Neural cell (in vitro differentiated cells): ENCODE data around the gene APEX1. TPM values are rescaled to one million over a fixed set of nuclear protein-coding genes. Genes with fewer than 3 reads are reported as not detected.

Source experiments
- H2AFZ ChIP-seq: fragments of 200-600, 300-800 bp; sonication (generic), shearing (Covaris generic); 2 replicates; pipeline ENCODE4 v1.6.0; 2014; ENCODE audit warnings: low read depth, mild to moderate bottlenecking, antibody characterized with exemption, low read length, moderate library complexity
- H3F3A ChIP-seq: fragments of 200-600 bp; shearing (Covaris generic); 2 replicates; pipeline ENCODE4 v1.6.1; 2016; ENCODE audit warnings: mild to moderate bottlenecking, moderate library complexity, mixed read lengths, antibody characterized with exemption, low read length; ENCODE audit not compliant: insufficient read depth, poor library complexity, severe bottlenecking
- H3K27ac ChIP-seq: fragments of 200-600, 300-800 bp; sonication (generic), shearing (Covaris generic); 2 replicates; pipeline ENCODE4 v1.5.1; 2014; ENCODE audit warnings: mild to moderate bottlenecking, low read length, moderate library complexity
- H3K27me3 ChIP-seq: fragments of 300-800, 200-600 bp; sonication (generic), shearing (Covaris generic); 2 replicates; pipeline ENCODE4 v1.6.0; 2014; ENCODE audit warnings: mild to moderate bottlenecking, low read depth, low read length, moderate library complexity; ENCODE audit not compliant: insufficient read depth
- H3K36me3 ChIP-seq: fragments of 300-800, 200-600 bp; sonication (generic), shearing (Covaris generic); 2 replicates; pipeline ENCODE4 v1.5.1; 2014; ENCODE audit warnings: mild to moderate bottlenecking, antibody characterized with exemption, low read length, moderate library complexity; ENCODE audit not compliant: insufficient read depth
- H3K4me2 ChIP-seq: fragments of 300-800, 200-600 bp; sonication (generic), shearing (Covaris generic); 2 replicates; pipeline ENCODE4 v1.6.0; 2014; ENCODE audit warnings: mild to moderate bottlenecking, low read length
- H3K4me3 ChIP-seq: fragments of 300-800, 200-600 bp; sonication (generic), shearing (Covaris generic); 2 replicates; pipeline ENCODE4 v1.5.1; 2014; ENCODE audit warnings: mild to moderate bottlenecking, low read length, moderate library complexity
- H3K79me2 ChIP-seq: fragments of 200-600 bp; shearing (Covaris generic); replicated peaks from 2 replicates; pipeline ENCODE4 v1.6.0; 2014; ENCODE audit warnings: mild to moderate bottlenecking, low read length, moderate library complexity; ENCODE audit not compliant: insufficient read depth
- H3K9ac ChIP-seq: fragments of 300-800, 200-600 bp; sonication (generic), shearing (Covaris generic); 2 replicates; pipeline ENCODE4 v1.6.1; 2016; ENCODE audit warnings: mild to moderate bottlenecking, low read length, mixed read lengths
- H3K9me2 ChIP-seq: fragments of 200-600 bp; shearing (Covaris generic); 2 replicates; pipeline ENCODE4 v1.6.1; 2016; ENCODE audit warnings: mild to moderate bottlenecking, low read length, mixed read lengths; ENCODE audit not compliant: insufficient read depth
- H3K9me3 ChIP-seq: fragments of 200-600, 300-800 bp; sonication (generic), shearing (Covaris generic); 2 replicates; pipeline ENCODE4 v1.6.1; 2016; ENCODE audit warnings: mild to moderate bottlenecking, mixed run types, low read length, moderate library complexity, mixed read lengths
- H4K20me1 ChIP-seq: fragments of 200-600 bp; shearing (Covaris generic); 2 replicates; pipeline ENCODE4 v1.6.1; 2016; ENCODE audit warnings: mild to moderate bottlenecking, mixed run types; ENCODE audit not compliant: insufficient read depth
- EP300 ChIP-seq: fragments of 450-650 bp; conservative IDR thresholded peaks from 2 replicates; pipeline ENCODE4 v1.6.1; 2014; ENCODE audit warnings: antibody characterized with exemption, mild to moderate bottlenecking, moderate library complexity; ENCODE audit not compliant: poor library complexity, severe bottlenecking
- EZH2 ChIP-seq: fragments of 200-600, 300-800 bp; shearing (Covaris generic), sonication (generic); IDR thresholded peaks from 2 replicates; pipeline ENCODE4 v1.6.1; 2014; ENCODE audit warnings: antibody characterized with exemption, low read length, borderline replicate concordance, mild to moderate bottlenecking; ENCODE audit not compliant: insufficient read depth, poor library complexity, severe bottlenecking
- MXI1 ChIP-seq: fragments of 450-650 bp; conservative IDR thresholded peaks from 2 replicates; pipeline ENCODE4 v1.6.1; 2014; ENCODE audit warnings: antibody characterized with exemption, mild to moderate bottlenecking; ENCODE audit not compliant: poor library complexity, severe bottlenecking
- POLR2AphosphoS5 ChIP-seq: IDR thresholded peaks from 2 replicates; pipeline ENCODE4 v1.6.1; 2012
- RAD21 ChIP-seq: fragments of 450-650 bp; conservative IDR thresholded peaks from 2 replicates; pipeline ENCODE4 v1.6.1; 2014; ENCODE audit warnings: antibody characterized with exemption, mild to moderate bottlenecking, moderate library complexity
- SMC3 ChIP-seq: fragments of 450-650 bp; conservative IDR thresholded peaks from 2 replicates; pipeline ENCODE4 v1.6.1; 2014; ENCODE audit warnings: antibody characterized with exemption, mild to moderate bottlenecking, moderate library complexity; ENCODE audit not compliant: poor library complexity
- TAF1 ChIP-seq: IDR thresholded peaks from 2 replicates; pipeline ENCODE4 v1.6.1; 2012; ENCODE audit warnings: low read depth
- polyA plus RNA-seq: library from polyadenylated mRNA; depleted of rRNA; stranded (reverse); fragments of >200 nt; gene quantifications from 2 replicates; pipeline ENCODE4 v1.2.3, GENCODE V29; 2014
- TF ChIP-seq, protein P1 (sequence below): fragments of 450-650 bp; IDR thresholded peaks from 2 replicates; pipeline ENCODE4 v1.5.1; 2014; ENCODE audit warnings: antibody characterized with exemption, mild to moderate bottlenecking, moderate library complexity; ENCODE audit not compliant: poor library complexity, severe bottlenecking
- TF ChIP-seq, protein P2 (sequence below): IDR thresholded peaks from 2 replicates; pipeline ENCODE4 v1.6.1; 2012; ENCODE audit warnings: borderline replicate concordance

Gene APEX1
- polyA plus RNA-seq, 1 donor from 2014 or later: 44.5 TPM

DNA sequence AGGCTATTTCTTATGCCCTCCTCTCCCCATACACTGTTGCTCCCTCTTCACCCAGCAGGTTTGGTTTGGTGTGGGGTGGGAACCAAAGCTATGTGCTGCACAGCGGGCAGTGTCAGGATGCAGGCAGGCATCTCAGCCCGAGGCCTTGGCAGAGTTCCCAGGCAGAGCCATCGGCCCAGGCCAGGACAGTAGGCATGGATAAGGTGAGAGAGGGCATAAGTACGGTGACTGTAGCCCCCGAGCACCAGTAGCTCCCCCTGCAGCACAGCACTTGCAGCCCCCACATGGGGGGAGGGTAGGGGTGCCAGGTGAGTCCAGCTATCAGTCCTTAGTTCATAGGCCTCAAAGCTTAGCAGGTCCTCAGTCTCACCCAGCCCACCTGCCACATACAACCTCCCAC is 26.2 kb upstream of the APEX1 start:
- Histone ChIP-seq H3K9me2 (no peaks in the 10 kb centered on the region), H3K4me2 (no peak overlapping the region), H2AFZ (no peak overlapping the region), H3K9ac (no peak overlapping the region), H3K27ac (no peak overlapping the region), H3K4me3 (no peak overlapping the region), H3K9me3 (no peaks in the 10 kb centered on the region), H3K27me3 (no peaks in the 10 kb centered on the region), H3K79me2 (no peaks in the 10 kb centered on the region), H3F3A (no peaks in the 10 kb centered on the region), H4K20me1 (no peaks in the 10 kb centered on the region), H3K36me3 (no peaks in the 10 kb centered on the region)
- TF ChIP-seq, protein P1, sequence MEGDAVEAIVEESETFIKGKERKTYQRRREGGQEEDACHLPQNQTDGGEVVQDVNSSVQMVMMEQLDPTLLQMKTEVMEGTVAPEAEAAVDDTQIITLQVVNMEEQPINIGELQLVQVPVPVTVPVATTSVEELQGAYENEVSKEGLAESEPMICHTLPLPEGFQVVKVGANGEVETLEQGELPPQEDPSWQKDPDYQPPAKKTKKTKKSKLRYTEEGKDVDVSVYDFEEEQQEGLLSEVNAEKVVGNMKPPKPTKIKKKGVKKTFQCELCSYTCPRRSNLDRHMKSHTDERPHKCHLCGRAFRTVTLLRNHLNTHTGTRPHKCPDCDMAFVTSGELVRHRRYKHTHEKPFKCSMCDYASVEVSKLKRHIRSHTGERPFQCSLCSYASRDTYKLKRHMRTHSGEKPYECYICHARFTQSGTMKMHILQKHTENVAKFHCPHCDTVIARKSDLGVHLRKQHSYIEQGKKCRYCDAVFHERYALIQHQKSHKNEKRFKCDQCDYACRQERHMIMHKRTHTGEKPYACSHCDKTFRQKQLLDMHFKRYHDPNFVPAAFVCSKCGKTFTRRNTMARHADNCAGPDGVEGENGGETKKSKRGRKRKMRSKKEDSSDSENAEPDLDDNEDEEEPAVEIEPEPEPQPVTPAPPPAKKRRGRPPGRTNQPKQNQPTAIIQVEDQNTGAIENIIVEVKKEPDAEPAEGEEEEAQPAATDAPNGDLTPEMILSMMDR: no peak
- TF ChIP-seq TAF1: no peak
- no peak for TF ChIP-seq MXI1
- TF ChIP-seq, protein P2, sequence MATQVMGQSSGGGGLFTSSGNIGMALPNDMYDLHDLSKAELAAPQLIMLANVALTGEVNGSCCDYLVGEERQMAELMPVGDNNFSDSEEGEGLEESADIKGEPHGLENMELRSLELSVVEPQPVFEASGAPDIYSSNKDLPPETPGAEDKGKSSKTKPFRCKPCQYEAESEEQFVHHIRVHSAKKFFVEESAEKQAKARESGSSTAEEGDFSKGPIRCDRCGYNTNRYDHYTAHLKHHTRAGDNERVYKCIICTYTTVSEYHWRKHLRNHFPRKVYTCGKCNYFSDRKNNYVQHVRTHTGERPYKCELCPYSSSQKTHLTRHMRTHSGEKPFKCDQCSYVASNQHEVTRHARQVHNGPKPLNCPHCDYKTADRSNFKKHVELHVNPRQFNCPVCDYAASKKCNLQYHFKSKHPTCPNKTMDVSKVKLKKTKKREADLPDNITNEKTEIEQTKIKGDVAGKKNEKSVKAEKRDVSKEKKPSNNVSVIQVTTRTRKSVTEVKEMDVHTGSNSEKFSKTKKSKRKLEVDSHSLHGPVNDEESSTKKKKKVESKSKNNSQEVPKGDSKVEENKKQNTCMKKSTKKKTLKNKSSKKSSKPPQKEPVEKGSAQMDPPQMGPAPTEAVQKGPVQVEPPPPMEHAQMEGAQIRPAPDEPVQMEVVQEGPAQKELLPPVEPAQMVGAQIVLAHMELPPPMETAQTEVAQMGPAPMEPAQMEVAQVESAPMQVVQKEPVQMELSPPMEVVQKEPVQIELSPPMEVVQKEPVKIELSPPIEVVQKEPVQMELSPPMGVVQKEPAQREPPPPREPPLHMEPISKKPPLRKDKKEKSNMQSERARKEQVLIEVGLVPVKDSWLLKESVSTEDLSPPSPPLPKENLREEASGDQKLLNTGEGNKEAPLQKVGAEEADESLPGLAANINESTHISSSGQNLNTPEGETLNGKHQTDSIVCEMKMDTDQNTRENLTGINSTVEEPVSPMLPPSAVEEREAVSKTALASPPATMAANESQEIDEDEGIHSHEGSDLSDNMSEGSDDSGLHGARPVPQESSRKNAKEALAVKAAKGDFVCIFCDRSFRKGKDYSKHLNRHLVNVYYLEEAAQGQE: no peak
- no peak for TF ChIP-seq EZH2
- no peak for TF ChIP-seq SMC3
- no peak for TF ChIP-seq POLR2AphosphoS5
- TF ChIP-seq RAD21: no peak
- no peak for TF ChIP-seq EP300

DNA sequence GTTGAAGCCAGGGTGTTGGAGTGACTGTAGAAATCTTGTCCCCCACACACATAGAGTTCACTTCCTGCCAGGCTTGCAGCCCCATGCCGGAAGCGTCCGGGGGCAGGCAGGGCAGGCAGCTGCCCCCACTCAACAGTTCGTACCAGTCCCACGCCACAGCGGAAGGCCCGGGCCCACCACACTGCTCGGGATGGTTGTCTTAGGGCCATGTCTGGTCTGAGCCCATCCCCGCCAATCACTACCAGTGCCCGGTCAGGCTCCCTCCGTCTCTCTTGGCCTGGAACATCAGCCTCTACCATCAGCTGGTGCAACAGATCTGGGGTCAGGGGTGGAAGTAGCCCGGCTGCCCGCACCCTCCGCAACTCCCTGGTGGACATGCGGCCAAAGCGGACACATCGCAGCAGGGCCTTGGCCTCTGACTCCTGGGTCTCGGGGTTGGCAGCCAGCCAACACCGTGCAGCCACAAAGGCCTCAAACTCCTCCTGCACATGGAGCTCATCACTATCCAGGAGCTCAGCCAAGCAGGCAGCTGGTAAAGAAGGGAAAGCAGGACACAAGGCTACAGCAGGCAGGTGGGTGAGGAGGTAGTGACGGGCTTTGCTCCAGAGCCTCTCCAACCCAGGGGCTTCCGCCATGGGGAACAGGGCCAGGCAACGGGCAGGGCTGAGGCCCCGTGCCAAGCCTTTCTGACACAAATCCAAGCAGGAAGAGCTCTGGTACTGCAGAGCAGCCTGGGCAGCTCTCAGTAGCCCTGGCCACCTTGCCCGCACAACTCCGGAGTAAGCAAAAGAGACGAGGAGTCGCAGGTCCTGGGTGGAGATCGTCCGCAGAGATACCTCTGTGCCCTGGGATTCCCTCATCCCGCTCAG is 25.0 kb upstream of the APEX1 start:
- H3F3A ChIP-seq: no peaks in the 10 kb centered on the region
- H3K36me3 ChIP-seq: no peaks in the 10 kb centered on the region
- H3K4me2 ChIP-seq: no peak overlapping the region
- TF ChIP-seq, protein P1: no peak
- no peak for TF ChIP-seq EP300
- TF ChIP-seq MXI1: no peak
- no peak for TF ChIP-seq RAD21
- no peak for TF ChIP-seq TAF1
- no peak for TF ChIP-seq EZH2
- TF ChIP-seq, protein P2: no peak
- TF ChIP-seq SMC3: no peak
- TF ChIP-seq POLR2AphosphoS5: no peak
- no peaks in the 10 kb centered on the region for H3K9me2 ChIP-seq
- H3K9me3 ChIP-seq: no peaks in the 10 kb centered on the region
- no peaks in the 10 kb centered on the region for H4K20me1 ChIP-seq
- H3K27ac ChIP-seq: no peak overlapping the region
- no peaks in the 10 kb centered on the region for H3K27me3 ChIP-seq
- no peak overlapping the region for H3K4me3 ChIP-seq
- H3K79me2 ChIP-seq: no peaks in the 10 kb centered on the region
- no peak overlapping the region for H3K9ac ChIP-seq
- H2AFZ ChIP-seq: no peak overlapping the region
